DMS114 treated with DMSO at 0.1 percent for 48 hours (cell line): ENCODE results near the gene ATP2B2.
A peak's percentile ranks its signal among the peaks of the same experiment; 100 is the strongest.

Source experiments
- DNase-seq: peaks from one replicate; lab custom pipeline; 2025; ENCODE audit not compliant: unreplicated experiment; lab: John Stamatoyannopoulos, UW

The ATP2B2 gene

GRCh38 chr3:10471054-10471688, 34.2 kb downstream of the ATP2B2 start:
- DNase-seq = peak; percentile 3

- DNase-seq = no peak
These were observed 35.0 kb downstream of the ATP2B2 start for GRCh38 chr3:10470120-10471053.

- DNase-seq = no peak
These were observed 35.8 kb downstream of the ATP2B2 start for GRCh38 chr3:10469441-10470119.

- no peak for DNase-seq
These were observed 36.6 kb downstream of the ATP2B2 start for GRCh38 chr3:10468613-10469354.

GRCh38 chr3:10467904-10468612, 37.3 kb downstream of the ATP2B2 start:
- no peak for DNase-seq

- no peak for DNase-seq
These were observed 38.2 kb downstream of the ATP2B2 start for GRCh38 chr3:10467204-10467603.

GRCh38 chr3:10466186-10466585, 39.2 kb downstream of the ATP2B2 start:
- DNase-seq = no peak

GRCh38 chr3:10465161-10465560, 40.2 kb downstream of the ATP2B2 start:
- DNase-seq = no peak

GRCh38 chr3:10463533-10464434, 41.6 kb downstream of the ATP2B2 start:
- no peak for DNase-seq

- no peak for DNase-seq
These were observed 42.5 kb downstream of the ATP2B2 start for GRCh38 chr3:10462641-10463532.

- no peak for DNase-seq
These were observed 44.3 kb downstream of the ATP2B2 start for GRCh38 chr3:10460951-10461545.

GRCh38 chr3:10459954-10460754, 45.2 kb downstream of the ATP2B2 start:
- no peak for DNase-seq

- no peak for DNase-seq
These were observed 47.8 kb downstream of the ATP2B2 start for GRCh38 chr3:10457560-10457959.

GRCh38 chr3:10456981-10457380, 48.4 kb downstream of the ATP2B2 start:
- no peak for DNase-seq

- no peak for DNase-seq
These were observed 49.9 kb downstream of the ATP2B2 start for GRCh38 chr3:10455545-10455914.

GRCh38 chr3:10454907-10455544, 50.4 kb downstream of the ATP2B2 start:
- DNase-seq = no peak
